ENCODE results near the gene FCN3.

FCN3 gene

DNA sequence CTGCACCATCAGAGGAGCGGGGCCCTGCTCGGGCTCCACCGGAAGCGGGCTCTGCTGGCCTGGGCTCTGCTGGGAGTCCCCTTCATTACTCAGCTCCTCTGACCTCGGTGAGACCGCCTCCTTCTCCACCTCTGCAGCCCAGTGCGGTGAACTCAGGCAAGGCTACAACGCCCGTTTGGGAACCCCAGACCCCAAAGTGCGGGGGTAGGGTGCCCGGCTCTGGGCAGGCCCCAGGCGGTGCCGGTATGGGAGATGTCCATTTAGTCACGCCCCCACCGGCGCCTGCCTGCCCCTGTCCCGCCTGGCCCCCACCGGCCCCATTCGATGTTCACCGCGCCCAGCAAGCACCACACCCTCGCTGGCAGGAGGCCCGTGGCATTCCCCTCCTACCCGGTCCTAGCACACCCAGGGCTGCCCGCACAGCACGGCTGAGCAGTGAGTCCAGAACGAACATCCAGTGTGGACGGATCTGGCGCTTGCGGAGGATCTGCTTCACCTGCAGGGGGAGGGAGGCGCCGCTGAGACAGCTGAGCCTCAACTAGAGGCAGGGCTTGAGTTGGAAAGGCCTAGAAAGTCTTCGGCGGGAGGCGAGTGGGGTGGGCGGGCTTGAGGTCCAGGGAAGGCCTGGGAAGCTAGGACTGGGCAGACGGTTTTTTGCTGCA is 17.9 kb downstream of the FCN3 start:
- peak; percentile 26 for DNase-seq

DNA sequence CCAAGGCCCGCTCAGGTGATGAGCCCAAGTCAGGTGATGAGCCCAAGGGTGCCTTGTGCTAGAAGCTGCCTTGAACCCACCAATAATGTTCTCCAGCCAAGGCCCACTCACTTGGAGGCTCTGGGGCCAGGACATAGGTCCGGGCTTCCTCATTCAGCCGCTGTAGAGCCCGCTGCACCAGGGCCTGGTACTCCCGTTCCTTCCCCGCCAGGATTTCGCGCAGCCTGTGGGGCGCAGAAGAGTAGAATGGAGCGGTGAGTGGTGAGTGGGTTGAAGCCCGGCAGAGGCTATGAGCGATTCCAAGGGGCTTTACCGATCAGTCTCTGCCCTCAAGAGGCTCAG is 18.4 kb downstream of the FCN3 start:
- DNase-seq = no peak

DNA sequence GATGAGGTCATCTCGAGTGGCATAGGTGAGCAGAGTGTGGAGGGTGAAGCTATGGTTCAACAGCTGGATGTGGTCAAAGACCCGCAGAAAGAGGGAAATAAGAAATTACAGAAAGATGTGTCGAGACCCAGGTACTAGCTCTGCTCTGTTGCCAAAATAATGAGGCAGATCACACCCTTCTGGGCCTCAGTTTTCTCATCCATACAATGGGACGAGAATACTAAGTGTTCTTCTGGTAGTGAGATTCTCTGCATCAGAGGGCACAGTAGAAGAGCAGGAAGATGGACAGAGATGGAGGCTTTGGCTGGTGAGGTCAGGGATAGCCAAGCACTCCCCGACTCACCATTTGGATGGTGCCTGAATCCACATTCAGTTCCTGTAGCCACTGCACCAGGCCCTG is 18.9 kb downstream of the FCN3 start:
- DNase-seq = no peak

DNA sequence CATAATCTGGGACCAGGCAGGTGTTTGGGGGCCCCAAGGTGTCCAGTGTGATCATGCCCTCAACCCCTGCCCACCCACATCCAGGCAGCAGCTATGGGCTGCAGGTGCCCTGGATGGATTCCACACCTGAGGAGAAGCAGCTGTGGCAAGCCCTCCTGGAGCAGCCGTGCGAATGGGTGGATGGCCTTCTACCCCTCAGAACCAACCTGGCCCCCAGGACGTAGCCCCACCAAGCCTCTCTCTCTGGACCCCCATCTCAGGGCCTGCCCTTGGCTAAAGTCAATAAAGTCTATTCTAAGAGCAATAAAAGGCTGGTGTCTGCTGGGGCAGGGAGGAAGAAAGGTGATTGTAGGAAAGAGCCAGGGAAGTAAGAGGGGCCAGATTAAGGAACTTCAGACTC is 21.0 kb downstream of the FCN3 start:
- DNase-seq = no peak

DNA sequence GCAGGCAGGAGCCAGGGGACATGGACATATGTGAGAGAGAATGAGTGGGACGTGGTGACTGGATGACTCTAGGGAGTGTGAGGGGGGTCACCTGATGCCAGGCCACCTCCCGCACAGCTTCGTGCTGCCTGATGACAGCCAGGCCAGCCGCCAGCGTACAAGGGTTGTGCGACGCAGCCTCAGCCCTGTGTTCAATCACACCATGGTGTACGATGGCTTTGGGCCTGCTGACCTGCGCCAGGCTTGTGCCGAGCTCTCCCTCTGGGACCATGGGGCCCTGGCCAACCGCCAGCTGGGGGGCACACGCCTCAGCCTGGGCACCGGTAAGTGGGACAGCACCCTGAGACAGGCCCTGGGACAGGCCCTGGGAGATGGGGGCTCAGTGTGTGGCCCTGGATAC is 21.5 kb downstream of the FCN3 start:
- no peak for DNase-seq

DNA sequence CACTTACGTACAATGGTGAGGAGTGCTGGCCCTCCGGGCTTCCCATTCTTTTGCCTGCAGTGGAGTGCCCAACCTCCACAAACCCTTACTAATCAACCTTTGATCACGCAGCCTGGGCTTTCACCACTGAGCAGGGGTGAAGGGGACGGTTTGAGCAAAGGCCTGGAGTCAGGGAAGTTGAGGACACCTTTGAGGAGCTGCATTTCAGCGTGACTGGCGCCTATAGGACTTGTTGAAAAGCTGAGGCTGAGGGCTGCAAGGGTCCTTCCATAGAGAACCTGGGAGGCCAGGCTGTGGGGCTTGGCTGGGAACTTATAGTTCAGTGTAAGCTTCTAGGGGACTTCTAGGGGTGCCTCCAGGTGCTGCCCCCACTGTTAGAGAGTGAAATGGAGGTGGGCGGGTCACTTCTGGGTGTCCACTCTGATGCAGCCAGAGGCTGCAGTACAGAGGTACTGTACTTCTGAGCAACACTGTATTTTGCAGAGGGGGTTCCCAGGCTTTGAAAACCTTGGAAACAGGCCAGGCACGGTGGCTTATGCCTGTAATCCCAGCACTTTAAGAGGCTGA is 23.0 kb downstream of the FCN3 start:
- no peak for DNase-seq

DNA sequence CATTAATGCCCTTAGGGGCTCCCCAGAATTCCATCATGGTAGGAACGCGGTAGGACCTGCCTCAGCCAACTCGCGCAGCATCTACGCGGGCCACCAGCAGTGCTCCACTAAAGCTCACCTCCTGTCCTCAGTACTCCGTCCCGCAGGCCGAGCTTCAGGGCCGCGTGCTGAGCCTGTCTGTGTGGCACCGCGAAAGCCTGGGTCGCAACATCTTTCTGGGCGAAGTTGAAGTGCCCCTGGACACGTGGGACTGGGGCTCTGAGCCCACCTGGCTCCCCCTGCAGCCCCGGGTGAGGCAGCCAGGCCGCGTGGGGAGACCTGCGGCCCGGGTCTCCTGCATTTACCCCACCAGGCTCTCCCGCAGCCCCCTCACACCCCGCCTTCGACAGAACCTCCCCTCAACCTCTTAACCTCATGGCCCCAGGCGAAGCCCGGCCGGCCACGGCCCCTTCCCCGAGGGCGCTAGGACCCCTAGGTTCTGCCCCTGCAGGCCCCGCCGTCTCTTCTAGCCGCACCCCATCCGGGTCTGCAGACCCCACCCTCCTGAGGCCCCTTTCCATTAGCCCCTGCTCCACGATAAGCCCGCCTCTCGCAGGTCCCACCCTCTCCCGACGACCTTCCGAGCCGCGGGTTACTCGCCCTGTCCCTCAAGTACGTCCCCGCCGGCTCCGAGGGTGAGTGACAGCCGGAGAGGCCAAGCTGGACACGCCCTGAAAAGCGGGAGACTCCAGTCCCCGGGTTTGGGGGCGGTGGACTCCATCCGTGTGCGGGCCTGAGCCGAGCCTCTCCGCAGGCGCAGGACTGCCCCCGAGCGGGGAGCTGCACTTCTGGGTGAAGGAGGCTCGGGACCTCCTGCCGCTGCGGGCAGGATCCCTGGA is 23.7 kb downstream of the FCN3 start:
- DNase-seq = no peak

DNA sequence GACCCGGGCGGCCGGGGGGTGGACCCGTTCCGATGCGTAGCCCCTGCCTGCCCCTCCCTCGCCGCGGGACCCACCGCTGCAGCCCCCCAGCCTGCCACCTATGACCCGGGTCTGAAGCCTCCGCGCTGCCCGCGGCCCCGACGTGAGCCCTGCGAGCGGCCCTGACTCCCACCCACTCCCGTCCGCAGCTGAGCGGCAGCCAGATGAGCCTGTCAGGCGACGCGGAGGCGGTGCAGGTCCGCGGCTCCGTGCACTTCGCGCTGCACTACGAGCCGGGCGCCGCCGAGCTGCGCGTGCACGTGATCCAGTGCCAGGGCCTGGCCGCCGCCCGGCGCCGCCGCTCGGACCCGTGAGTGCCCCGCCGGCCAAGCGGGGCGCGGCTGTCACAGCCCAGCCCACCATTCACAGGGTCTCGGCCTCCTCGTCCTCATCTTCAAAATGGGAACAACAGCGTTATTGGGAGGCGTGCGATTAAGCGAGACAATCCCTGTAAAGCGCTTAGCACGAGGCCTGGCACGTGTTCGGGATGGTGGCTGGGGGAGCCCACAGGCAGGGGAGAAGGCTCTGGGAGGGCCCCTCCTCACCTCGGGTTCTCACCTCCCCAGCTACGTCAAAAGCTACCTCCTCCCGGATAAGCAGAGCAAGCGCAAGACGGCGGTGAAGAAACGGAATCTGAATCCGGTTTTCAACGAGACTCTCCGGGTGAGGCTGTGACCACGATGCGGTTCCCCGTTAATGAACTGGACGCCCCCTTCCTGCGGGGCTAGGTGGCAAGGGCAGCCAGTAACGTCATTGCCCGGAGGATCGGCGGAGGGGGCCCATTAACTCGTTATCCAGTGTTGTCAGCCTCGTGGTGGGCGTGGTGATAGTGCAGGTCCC is 24.6 kb downstream of the FCN3 start:
- DNase-seq = no peak

DNA sequence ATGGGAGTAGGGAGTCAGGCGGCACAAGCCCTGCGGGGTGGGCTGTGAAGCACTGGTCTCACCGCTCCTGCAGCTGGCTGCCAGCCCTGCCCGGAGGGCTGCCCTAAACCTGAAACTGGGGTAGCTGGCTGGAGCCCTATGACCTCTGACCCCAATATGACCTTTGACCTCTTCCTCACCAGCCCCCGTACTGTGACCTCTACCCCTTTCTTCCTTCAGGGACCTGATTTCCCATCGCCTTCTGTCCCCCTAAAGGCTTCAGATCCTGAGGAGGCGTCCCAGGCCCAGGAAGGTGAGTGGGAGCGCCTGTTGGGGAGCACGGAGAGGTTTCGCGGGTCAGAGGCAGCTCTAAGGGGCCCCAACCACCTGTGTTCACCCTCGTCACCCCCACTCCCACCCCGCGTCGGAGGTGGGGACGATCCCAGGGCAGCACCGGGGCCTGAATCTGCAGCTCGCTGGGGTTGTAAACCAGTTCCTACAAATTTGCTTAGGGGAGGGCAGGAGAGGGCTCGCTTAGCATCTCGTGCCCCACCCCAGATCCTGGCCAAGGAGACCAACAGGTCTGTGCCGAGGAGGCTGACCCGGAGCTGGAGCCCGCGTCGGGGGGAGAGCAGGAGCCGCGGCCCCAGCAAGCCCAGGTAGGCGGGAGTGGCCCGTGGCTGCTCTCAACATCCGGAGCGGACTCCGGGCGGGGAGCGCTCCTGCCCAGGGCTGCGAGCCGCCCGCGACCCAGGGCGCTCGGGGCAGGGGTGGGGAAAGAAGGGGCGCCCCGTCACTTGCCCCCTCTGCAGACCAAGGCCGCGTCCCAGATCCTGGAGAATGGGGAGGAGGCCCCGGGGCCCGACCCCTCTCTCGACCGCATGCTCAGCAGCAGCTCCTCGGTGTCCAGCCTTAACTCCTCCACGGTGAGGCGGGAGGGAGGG is 25.5 kb downstream of the FCN3 start:
- DNase-seq = no peak

DNA sequence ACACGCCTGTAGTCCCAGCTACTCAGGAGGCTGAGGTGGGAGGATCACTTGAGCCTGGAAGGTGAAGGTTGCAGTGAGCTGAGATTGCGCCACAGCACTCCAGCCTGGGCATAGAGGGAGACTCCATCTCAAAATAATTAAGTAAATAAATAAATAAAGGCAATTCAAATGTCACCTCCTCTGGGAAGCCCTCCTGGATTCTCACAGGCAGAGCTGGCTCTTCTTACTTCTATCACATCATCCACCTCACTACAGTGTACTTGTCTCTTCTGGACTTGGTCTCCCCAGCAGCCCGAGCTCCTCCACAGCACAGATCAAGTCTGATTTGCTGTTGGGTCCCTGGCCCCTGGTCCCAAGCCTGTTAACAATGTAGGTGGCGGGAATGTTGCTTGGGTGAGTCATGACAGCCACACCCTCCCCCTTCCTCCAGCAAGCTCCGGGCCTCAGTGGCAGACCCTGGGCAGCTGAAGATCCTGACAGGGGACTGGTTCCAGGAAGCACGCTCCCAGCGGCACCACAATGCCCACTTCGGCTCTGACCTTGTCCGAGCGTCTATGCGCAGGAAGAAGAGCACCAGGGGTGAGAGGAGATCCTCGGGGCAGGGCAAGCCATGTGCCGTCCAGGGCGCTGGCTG is 27.5 kb downstream of the FCN3 start:
- no peak for DNase-seq

DNA sequence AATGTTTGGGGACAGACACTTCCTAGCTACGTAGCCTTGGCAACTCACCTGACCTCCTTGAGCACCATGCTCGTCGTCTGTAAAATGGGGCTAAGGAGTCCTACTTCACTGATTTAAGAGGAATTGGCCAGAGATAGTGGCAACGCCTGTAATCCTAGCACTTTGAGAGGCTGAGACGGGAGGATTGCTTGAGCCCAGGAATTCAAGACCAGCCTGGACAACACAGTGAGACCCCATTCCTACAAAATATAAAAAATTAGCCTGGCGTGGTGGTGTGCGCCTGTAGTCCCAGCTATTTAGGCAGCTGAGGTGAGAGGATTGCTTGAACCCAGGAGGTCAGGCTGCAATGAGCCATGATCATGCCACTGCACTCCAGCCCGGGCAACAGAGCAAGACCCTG is 28.3 kb downstream of the FCN3 start:
- DNase-seq = no peak

DNA sequence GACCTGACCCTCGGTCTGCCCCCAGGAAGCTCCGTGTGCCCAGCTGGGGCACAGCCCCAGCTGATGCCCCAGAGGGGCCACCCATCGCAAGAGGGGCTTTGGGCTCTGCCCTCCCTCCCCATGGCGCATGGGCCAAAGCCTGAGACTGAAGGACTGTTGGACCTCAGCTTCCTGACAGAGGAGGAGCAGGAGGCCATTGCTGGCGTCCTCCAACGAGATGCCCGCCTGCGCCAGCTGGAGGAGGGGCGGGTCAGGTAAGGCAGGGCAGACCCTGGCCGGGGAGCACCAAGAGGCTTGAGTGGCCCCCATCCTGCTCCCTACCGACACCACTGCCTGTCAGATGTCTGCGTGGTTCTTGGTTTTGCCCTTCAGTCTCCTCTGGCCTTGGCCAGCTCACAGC is 29.4 kb downstream of the FCN3 start:
- DNase-seq = no peak

DNA sequence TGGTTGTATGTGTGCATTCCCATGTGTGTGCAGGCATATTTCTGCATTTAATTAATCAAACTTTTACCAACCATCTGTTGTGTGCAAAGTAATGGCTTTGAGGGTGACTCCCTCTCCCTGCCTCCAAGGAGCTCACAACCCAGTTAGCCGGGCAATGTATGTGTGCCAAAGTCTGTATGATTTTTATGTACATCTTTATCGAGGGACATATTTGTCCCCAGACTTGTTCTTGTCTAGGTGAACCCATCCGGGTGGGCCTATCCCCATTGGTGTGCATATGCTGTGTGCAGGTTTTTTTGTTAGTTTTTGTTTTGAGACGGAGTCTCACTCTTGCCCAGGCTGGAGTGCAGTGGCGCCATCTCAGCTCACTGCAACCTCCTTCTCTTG is 31.0 kb downstream of the FCN3 start:
- no peak for DNase-seq

DNA sequence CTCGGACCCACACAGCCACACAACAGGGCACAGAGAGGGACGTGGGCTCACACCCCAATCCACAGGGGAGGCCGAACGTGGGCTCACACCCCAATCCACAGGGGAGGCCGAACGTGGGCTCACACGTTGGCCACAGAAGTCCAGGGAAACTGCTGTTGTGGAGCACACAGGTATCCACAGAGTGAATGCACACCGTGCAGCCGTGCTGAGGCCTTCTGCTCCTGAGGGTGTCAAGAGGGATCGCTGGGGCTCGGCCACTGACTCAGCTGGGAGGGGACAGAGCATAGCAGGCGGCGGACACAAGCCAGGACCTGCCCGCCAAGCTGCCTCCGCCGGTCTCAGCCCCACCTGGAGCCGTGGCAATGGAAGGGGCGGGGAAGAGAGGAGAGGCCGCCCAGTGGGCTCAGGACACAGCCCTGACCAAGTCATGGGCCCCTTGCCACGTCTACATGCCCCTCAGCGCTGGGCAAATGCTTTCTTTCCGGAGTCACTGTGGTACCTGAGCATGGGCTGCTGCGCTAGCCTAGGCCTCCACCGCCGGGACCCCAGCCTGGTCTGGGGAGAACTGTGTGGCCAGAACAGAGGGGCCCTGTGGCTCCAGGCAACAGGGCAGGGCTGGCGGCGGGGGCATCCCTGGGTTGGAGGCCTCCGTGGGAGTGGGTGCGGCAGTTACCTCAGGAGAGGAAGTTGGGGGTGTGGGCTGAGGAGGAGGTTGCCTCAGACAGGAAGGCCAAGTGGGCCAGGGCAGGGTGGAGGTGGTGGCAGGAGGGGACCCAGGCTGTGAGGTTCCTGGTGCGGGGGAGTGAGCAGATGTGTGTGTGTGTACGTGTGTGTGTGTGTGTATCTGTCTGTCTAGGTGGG is 31.6 kb downstream of the FCN3 start:
- peak; percentile 83 for DNase-seq

DNA sequence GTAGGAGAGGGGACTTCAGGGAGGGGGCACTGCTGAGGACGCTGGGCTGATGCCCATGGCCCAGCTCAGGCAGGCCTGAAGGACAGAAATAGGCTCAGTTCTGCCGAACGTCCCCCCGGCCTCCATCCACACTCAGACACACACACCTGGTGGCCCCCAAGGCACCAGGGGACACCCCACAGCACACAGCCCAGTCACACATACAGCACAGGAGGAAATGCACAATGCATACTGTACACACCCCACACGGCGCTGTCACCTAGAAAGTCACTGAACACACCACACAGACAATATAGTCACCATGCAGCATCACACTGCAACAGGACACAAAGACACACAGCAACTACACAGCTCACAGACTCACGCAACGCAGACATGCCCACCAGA is 32.2 kb downstream of the FCN3 start:
- no peak for DNase-seq

DNA sequence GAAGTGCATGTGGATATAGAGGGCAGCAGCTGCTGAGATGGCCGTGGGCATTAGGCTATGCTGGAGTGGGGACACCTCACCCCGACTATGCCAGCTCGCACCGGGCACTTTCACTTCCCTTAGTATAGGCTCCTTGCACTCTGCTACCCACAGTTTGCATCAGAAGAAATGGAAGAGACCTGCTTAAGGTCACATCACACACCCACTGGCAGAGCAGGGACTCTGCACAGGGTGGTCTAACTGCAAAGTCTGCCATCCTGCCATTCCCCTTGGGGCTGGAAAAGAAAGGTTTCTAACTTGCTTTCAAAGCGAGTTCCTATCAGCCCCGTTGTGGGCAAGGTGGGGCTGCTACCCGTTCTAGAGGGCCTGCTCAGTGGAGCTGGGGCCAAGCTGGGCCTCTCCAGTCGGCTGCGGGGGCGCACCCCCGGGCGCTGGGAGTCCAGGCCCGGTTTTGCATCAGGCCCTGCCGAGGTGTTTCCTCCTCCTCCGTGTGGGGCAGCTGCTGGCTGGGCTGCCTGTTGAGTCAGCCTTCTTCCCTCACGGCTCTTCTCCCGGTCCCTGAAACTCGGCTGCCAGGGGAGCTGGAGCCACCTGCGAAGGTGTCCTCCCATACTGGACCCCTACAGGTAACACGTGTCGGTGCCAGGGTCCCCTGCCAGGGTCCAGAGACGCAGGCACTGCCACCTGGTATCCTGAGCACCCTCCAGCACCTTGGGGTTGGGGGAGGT is 32.9 kb downstream of the FCN3 start, which contains the start of gene SYTL1:
SYTL1 (plus strand) TSS at position 498 of the 728 bp plus-strand sequence. CDS start 3,313 bp downstream, outside the sequence.
- peak; percentile 59 for DNase-seq

DNA sequence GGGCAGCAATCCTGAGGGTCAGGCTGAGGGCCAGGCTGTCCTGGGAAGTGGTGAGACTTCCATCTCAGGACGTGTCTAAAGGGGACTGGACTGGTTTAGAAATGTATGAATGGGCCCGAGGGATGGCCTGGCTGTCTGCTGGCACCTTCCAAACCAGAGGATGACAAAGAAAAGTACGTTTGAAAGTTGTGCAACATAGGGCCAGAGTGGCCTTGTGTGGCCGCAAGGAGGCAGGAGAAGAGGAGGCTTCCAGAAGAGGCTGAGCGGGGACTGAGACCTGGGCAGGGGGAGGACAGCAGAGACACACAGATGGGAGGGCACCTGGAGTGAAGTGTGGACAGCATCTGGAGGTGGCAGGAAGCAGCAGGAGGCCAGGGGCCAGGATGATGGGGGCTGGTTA is 35.4 kb downstream of the FCN3 start:
- DNase-seq = no peak

DNA sequence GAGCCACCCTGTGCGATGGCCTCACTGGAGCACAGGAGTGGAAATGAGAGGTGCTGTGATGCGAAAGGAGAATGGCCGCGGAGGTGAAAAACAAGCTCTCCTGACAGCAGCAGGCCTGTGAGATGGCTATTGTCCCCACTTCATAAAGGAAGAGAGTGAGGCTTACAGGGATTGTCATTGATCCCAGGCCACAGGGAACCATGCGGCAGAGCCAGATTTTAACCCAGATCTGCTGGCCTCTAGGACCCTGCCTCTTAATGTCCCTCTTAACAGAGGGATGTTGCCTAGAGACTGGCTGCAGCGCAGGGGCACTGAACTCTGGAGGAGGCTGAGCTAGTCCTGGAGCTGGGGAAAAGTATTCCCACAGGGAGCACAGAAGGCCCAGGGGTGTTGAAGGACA is 35.9 kb downstream of the FCN3 start:
- DNase-seq = no peak

DNA sequence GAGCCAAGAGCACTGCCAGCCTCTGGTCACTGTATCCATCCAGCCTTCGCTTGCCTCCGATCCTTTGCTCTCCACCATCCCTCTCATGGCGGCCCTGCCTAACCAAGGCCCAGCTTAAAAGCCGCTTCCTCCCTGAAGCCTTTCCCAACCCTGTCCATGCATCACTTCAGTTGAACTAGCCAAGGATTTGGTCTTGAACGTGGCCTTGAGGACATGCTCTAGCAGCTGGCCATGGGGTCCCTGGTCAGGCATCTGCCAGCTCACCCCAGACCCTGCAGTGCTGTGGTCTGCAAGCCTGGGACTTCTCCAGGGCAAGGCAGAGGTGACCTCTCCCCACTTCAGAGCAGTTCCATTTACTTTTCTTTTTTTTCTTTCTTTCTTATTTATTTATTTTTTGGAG is 37.9 kb downstream of the FCN3 start:
- DNase-seq = no peak
